ENCODE measurements around the gene TADA3.

The TADA3 gene

GRCh38 chr3:9809615-9810432 lies 17.6 kb upstream of the TADA3 start, which contains the start of gene TTLL3:
TSS of gene TTLL3 (plus strand) at chr3:9810262. CDS start at chr3:9810662, 400 bp downstream.
- peak; percentile 57 for DNase-seq

GRCh38 chr3:9809239-9809614 lies 17.0 kb upstream of the TADA3 start:
- DNase-seq, result no peak

GRCh38 chr3:9808345-9809037 lies 16.2 kb upstream of the TADA3 start:
- DNase-seq, result peak; percentile 64

- no peak for DNase-seq
Observed at GRCh38 chr3:9807981-9808344, 15.7 kb upstream of the TADA3 start.

GRCh38 chr3:9806688-9807589 lies 14.7 kb upstream of the TADA3 start:
- DNase-seq, result no peak

- no peak for DNase-seq
Observed at GRCh38 chr3:9806137-9806536, 13.9 kb upstream of the TADA3 start.

GRCh38 chr3:9804996-9805395 lies 12.7 kb upstream of the TADA3 start:
- no peak for DNase-seq

GRCh38 chr3:9803494-9803893 lies 11.2 kb upstream of the TADA3 start:
- DNase-seq, result no peak

- DNase-seq, result no peak
Observed at GRCh38 chr3:9800529-9800928, 8.3 kb upstream of the TADA3 start.

- DNase-seq, result no peak
Observed at GRCh38 chr3:9797196-9797945, 5.1 kb upstream of the TADA3 start.

GRCh38 chr3:9795207-9795606 lies 2.9 kb upstream of the TADA3 start:
- DNase-seq, result no peak

GRCh38 chr3:9794400-9794799 lies 2.1 kb upstream of the TADA3 start:
- no peak for DNase-seq

GRCh38 chr3:9793161-9793781 lies 998 bp upstream of the TADA3 start:
- peak; percentile 21 for DNase-seq

GRCh38 chr3:9791790-9792404 lies 376 bp downstream of the TADA3 start:
- DNase-seq, result no peak

GRCh38 chr3:9791127-9791526 lies 1.1 kb downstream of the TADA3 start:
- no peak for DNase-seq

GRCh38 chr3:9787714-9788113 lies 4.6 kb downstream of the TADA3 start:
- no peak for DNase-seq

GRCh38 chr3:9786825-9787669 lies 5.2 kb downstream of the TADA3 start:
- DNase-seq, result no peak

- DNase-seq, result no peak
Observed at GRCh38 chr3:9786209-9786739, 6.0 kb downstream of the TADA3 start.

- no peak for DNase-seq
Observed at GRCh38 chr3:9785602-9786001, 6.7 kb downstream of the TADA3 start.

- DNase-seq, result no peak
Observed at GRCh38 chr3:9784965-9785364, 7.3 kb downstream of the TADA3 start.

Measured in RPMI8226 (cell line).